PFSK-1 (cell line): Measurements from ENCODE around the gene KNL1.

Experiments
- FOXP2 ChIP-seq: optimal IDR thresholded peaks from 2 replicates; pipeline ENCODE3; 2011; ENCODE audit warnings: borderline replicate concordance, control low read depth, inconsistent platforms; ENCODE audit not compliant: insufficient read depth; ENCODE audit errors: extremely low read length, extremely low read depth
- POLR2AphosphoS5 ChIP-seq: IDR thresholded peaks from 2 replicates; pipeline ENCODE4 v1.6.1; 2012; ENCODE audit warnings: low read depth, mild to moderate bottlenecking, control low read depth, low read length, moderate library complexity
- REST ChIP-seq, 2 experiments: IDR thresholded peaks; 2 replicates each; pipeline versions ENCODE4 v1.6.1 to v1.8.0; 2011 to 2012; ENCODE audit warnings: low read depth in 2 of 2, low read length in 2 of 2, control low read depth in 1 of 2, inconsistent platforms in 1 of 2, mild to moderate bottlenecking in 1 of 2, moderate library complexity in 1 of 2; ENCODE audit not compliant: insufficient read depth in 1 of 2
- SIN3A ChIP-seq: IDR thresholded peaks from 2 replicates; pipeline ENCODE4 v1.6.1; 2012; ENCODE audit warnings: mild to moderate bottlenecking, low read length, moderate library complexity, borderline replicate concordance; ENCODE audit not compliant: insufficient read depth
- TAF1 ChIP-seq: IDR thresholded peaks from 2 replicates; pipeline ENCODE4 v1.6.1; 2012; ENCODE audit warnings: low read length, control low read depth, borderline replicate concordance; ENCODE audit not compliant: insufficient read depth

KNL1 gene

GRCh38 chr15:40594429-40594836 lies 384 bp downstream of the KNL1 start:
- TF ChIP-seq REST (IDR thresholded peaks at IDR 0.05; ENCODE audit: insufficient read depth in 1 of 2, low read depth in 2 of 2, low read length in 2 of 2) (no peak; a peak in 1 of 4 replicates), SIN3A (peak; percentile 15; the same call in 1 of the 2 replicates), FOXP2 (peak; percentile 17)

DNA sequence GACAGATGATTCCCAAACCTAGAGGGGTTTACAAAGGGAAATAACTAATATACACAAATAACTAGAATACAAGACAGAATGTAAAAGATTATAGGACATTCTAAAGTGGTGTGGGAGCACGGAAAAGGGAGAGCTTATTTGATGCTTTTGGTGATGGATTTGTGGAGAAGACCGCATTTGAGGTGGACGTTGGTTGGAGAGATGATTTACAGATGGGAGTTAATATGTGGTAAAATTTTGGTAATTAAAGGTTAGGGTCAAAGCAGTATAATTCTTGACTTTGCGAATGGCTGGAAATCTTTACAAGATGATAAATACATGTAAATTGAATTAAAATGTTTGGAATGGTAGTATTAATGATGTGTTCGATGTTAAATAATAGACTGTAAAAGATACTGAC lies 1.2 kb downstream of the KNL1 start:
- TF ChIP-seq SIN3A: no peak

DNA sequence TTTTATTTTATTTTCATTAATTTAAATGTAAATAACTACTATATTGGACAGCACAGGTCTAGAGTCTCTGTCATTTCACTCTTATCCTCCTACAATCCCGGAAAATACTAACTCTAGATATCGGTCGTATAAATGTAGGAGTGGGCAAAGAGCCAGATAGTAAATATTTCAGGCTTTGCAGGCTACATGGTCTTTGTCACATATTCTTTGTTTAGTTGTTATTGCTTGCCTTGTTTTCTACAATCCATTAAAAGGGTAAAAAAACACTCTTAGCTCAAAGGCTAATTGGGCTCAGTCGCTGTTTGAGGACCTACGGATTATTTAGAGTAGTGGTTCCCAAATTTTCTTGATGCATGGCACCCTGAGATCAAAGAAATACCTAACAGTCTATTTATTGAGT lies 1.7 kb downstream of the KNL1 start:
- TF ChIP-seq SIN3A (no peak), FOXP2 (no peak), POLR2AphosphoS5 (no peak), TAF1 (no peak), REST (IDR thresholded peaks at IDR 0.05; ENCODE audit: insufficient read depth in 1 of 2, low read depth in 2 of 2, low read length in 2 of 2) (no peak)

DNA sequence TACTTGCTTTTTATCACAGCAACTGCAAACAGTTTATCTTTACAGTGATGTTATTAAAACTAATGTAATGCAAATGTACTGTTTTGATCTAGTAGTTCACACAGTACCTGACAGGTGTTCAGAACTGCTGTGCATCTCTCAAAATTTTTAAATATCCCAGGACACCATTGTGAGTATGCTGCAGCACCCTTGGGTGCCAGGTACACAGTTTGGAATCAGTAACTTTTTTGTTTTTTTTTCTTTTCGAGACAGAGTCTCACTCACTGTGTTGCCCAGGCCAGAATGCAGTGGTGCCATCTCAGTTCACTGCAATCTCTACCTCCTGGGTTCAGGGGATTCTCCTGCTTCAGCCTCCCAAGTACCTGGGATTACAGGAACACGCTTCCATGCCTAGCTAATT lies 3.0 kb downstream of the KNL1 start:
- TF ChIP-seq REST (IDR thresholded peaks at IDR 0.05; ENCODE audit: insufficient read depth in 1 of 2, low read depth in 2 of 2, low read length in 2 of 2) (no peak), SIN3A (no peak), FOXP2 (no peak), TAF1 (no peak)

DNA sequence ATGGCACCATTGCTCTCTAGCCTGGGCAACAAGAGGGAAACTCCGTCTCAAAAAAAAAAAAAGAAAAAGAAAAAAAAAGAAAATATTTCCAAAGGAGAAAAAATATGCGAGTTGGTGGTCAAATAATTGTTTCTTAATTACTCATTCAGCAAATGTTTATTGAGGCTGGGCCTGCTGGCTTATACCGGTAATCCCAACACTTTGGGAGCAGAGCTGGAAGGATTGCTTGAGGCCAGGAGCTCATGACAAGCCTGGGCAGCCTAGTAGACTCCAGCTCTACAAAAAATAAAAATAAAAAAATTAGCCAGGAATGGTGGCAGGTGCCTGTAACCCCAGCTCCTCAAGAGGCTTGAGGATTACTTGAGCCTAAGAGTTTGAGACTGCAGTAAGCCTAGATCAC lies 4.1 kb downstream of the KNL1 start:
- TF ChIP-seq TAF1 (no peak), REST (IDR thresholded peaks at IDR 0.05; ENCODE audit: insufficient read depth in 1 of 2, low read depth in 2 of 2, low read length in 2 of 2) (no peak), SIN3A (no peak), FOXP2 (no peak), POLR2AphosphoS5 (no peak)

GRCh38 chr15:40598672-40599071 lies 4.6 kb downstream of the KNL1 start:
- TF ChIP-seq REST (IDR thresholded peaks at IDR 0.05; ENCODE audit: insufficient read depth in 1 of 2, low read depth in 2 of 2, low read length in 2 of 2) (no peak), TAF1 (no peak)
